Measurements from ENCODE around the gene CCNL2. TPM values are rescaled to one million over a fixed set of nuclear protein-coding genes. Genes with fewer than 3 reads are reported as not detected.

CCNL2 gene
- total RNA-seq, 1 experiment from 2014 or later: 196 TPM

DNA sequence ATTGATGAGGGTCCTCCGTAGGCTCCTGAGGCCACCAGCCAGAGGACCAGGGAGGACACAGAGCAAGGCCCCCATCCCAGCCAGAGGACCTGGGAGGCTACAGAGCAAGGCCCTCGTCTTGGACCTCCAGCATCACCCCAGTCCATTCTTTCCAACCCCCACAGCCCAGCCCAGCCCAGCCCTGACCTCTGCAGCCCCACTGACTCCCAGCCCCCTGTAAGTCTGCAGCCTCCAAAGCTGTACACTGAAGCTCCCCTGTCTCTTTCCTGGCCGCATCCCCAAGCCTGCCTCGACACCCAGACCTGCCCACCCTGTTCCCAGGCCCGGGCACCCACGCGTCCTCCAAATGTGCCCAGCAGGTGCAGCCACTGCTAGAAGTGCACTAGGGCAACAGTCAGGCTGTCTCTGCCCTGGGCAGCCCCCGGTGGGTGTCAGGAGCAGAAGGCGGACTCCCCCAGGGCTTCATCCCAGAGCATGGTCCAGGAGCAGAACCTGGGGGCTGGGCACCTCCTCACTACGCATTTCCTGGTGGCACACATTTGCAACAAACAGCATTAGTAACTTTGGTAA, 52.0 kb downstream of the CCNL2 start:
- H3K27me3 ChIP-seq: no peaks in the 10 kb centered on the region
- no peak overlapping the region for H3K27ac ChIP-seq
- DNase-seq: no peak
- peaks cover 8% of the 10 kb centered on the region for H3K4me1 ChIP-seq
- no peak overlapping the region; the same call in 1 of the 2 replicates for H3K4me3 ChIP-seq
- no peaks in the 10 kb centered on the region for H3K9me3 ChIP-seq (replicated peaks)
- no peaks in the 10 kb centered on the region for H3K36me3 ChIP-seq

GRCh38 chr1:1346501-1346890, 52.6 kb downstream of the CCNL2 start:
- peaks cover 2% of the 10 kb centered on the region for H3K4me1 ChIP-seq
- no peaks in the 10 kb centered on the region for H3K27me3 ChIP-seq
- no peak for DNase-seq
- H3K4me3 ChIP-seq: no peak overlapping the region
- no peaks in the 10 kb centered on the region for H3K9me3 ChIP-seq (replicated peaks)
- H3K27ac ChIP-seq: no peak overlapping the region
- H3K36me3 ChIP-seq: no peaks in the 10 kb centered on the region

GRCh38 chr1:1345860-1346500, 53.2 kb downstream of the CCNL2 start:
- H3K27me3 ChIP-seq: no peaks in the 10 kb centered on the region
- no peaks in the 10 kb centered on the region; the same call in 1 of the 2 replicates for H3K4me1 ChIP-seq
- peaks cover 3% of the 10 kb centered on the region; the same call in 1 of the 2 replicates for H3K36me3 ChIP-seq
- no peak for DNase-seq
- no peak overlapping the region for H3K4me3 ChIP-seq
- no peaks in the 10 kb centered on the region for H3K9me3 ChIP-seq (replicated peaks)
- no peak overlapping the region for H3K27ac ChIP-seq

DNA sequence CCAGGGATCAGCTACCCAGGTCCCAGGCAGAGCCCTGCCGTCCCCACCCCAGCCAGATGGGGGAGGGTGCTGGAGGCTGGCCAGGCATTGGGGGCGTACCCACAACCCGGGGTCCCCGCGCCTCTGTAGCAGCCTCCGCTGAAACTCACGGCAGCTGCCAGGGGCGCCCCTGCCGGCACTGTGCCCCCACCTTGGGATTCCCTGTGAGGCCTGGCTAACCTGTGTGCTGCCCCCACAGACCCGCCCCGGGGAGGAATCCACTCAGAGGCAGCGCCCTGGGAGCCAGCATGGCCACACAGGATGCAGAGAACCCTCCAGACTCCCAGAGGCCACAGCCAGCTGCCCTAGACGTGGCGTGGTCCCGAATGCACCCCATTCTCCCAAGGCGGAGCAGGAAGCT, 53.8 kb downstream of the CCNL2 start:
- no peak for DNase-seq
- Histone ChIP-seq H3K27ac (no peak overlapping the region), H3K9me3 (replicated peaks) (no peaks in the 10 kb centered on the region), H3K4me3 (no peak overlapping the region), H3K4me1 (no peaks in the 10 kb centered on the region; the same call in 1 of the 2 replicates), H3K36me3 (peaks cover 6% of the 10 kb centered on the region; the same call in 1 of the 2 replicates), H3K27me3 (no peaks in the 10 kb centered on the region)

DNA sequence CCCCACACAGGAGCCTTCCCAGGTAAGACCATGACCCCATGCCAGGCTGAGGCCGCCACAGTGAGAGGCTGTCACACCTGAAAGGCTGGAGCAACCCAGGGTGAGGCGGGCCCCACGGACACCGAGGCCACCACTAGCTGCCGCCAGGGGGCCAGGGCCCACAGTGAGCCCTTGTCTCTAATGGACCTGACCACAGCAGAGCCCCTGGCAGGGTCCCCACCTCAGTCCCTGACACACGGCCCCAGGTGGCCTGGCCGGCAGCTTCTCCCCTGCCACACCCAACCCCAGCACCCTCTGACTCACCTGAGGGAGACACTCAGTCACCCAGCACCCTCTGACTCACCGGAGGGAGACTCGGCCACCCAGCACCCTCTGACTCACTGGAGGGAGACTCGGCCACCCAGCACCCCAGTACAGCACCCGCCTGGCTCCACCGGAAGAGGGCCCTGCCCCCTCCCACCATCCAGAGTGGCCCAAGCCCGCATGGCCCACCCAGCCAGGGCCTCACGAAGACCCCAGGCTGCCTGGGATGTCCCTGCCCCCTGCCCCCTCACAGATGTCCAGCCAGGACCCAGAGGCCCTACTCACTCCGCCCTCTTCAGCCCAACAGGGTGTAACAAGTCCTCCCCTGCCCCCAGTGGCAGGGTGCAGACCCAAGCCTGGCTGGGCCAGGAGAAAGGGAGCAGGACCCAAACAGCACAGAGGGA, 54.3 kb downstream of the CCNL2 start:
- Histone ChIP-seq H3K4me1 (no peaks in the 10 kb centered on the region; the same call in 1 of the 2 replicates), H3K27ac (no peak overlapping the region), H3K36me3 (peaks cover 6% of the 10 kb centered on the region; the same call in 1 of the 2 replicates), H3K27me3 (no peaks in the 10 kb centered on the region), H3K9me3 (replicated peaks) (no peaks in the 10 kb centered on the region), H3K4me3 (no peak overlapping the region)
- no peak for DNase-seq

- no peak overlapping the region for H3K27ac ChIP-seq
- no peaks in the 10 kb centered on the region for H3K9me3 ChIP-seq (replicated peaks)
- no peaks in the 10 kb centered on the region; the same call in 1 of the 2 replicates for H3K4me1 ChIP-seq
- no peak overlapping the region for H3K4me3 ChIP-seq
- no peaks in the 10 kb centered on the region for H3K27me3 ChIP-seq
- peaks cover 6% of the 10 kb centered on the region; the same call in 1 of the 2 replicates for H3K36me3 ChIP-seq
- no peak for DNase-seq
Measured at GRCh38 chr1:1343811-1344421, 55.2 kb downstream of the CCNL2 start.

DNA sequence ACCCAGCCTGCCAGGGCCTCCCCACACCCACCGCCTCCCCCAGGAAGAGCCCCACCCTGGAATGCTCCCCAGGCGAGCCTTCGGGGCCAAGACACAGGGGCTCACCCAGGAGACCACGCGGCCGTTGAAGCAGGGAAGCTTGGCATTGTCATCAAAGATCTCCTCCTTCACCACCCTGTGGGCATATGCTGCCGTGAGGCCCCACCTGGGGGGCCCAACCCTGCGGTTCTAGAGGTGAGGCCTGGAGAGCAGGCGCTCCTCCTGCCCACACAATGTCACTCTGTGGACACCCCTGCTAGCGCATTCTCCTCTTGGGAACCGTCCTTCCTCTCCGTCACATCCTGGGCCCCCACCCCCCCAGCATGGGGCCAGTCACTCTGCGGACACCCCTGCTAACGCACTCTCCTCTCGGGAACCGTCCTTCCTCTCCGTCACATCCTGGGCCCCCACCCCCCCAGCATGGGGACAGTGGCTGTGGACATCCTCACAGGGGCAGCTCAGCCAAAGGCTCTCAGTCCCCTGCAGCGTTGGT, 56.5 kb downstream of the CCNL2 start:
- no peak overlapping the region for H3K4me3 ChIP-seq
- H3K27ac ChIP-seq: no peak overlapping the region
- H3K36me3 ChIP-seq: peaks cover 12% of the 10 kb centered on the region
- H3K9me3 ChIP-seq (replicated peaks): no peaks in the 10 kb centered on the region
- H3K27me3 ChIP-seq: no peaks in the 10 kb centered on the region
- DNase-seq: no peak
- H3K4me1 ChIP-seq: no peaks in the 10 kb centered on the region; the same call in 1 of the 2 replicates

- Histone ChIP-seq H3K27ac (no peak overlapping the region), H3K27me3 (no peaks in the 10 kb centered on the region), H3K36me3 (peaks cover 12% of the 10 kb centered on the region), H3K4me3 (no peak overlapping the region), H3K9me3 (replicated peaks) (no peaks in the 10 kb centered on the region), H3K4me1 (no peaks in the 10 kb centered on the region; the same call in 1 of the 2 replicates)
- DNase-seq: no peak
Measured at GRCh38 chr1:1342061-1342562, 57.0 kb downstream of the CCNL2 start.

DNA sequence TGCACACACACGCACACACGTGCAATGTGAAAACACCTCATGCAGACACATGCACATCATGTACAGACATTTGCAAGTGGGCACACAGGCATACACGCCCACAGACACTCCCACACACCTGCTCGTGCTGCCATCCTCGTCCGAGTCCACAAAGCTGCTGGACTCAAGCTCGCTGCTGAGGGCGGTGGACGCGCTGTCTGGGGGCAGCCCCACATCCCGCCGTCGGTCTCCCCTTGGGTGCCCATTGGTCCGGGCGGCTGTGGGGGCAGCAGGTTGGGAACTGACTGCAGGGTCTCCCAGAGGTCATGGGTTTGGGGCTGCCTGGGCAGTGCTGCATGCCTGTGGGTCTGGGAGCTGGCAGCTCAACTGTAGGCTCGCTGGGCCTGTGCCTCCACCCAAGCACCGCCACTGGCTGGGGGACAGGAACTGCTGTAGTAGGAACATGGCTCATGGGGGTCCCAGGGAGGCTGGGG, 57.5 kb downstream of the CCNL2 start:
- Histone ChIP-seq H3K9me3 (replicated peaks) (no peaks in the 10 kb centered on the region), H3K27me3 (no peaks in the 10 kb centered on the region), H3K27ac (no peak overlapping the region), H3K4me3 (no peak overlapping the region), H3K36me3 (peaks cover 12% of the 10 kb centered on the region), H3K4me1 (no peaks in the 10 kb centered on the region; the same call in 1 of the 2 replicates)
- no peak for DNase-seq

DNA sequence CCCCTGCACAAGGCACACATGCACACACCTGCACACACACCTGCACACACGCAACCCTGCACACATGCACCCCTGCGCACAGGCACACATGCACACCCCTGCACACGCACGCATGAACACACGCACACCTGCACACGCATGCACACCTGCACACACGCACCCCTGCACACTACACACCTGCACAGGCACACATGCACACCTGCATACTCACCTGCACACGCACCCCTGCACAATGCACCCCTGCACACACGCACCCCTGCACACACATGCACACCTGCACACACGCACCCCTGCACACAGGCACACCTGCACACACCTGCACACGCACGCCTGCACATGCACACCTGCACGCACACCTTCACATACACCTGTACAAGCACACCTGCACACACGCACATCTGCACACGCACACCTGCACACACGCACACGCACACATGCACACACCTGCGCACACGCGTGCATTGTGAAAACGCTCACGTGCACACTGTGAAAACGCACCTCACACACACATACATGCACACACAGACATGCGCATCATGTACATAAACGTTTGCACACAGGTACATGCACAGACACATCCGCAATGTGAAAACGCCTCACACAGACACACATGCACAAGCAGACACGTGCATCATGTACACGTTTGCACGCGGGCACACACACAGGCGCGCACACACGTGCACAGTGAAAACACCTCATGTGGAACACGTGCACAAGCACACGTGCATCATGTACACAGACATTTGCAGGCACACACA, 58.2 kb downstream of the CCNL2 start:
- Histone ChIP-seq H3K4me3 (no peak overlapping the region), H3K36me3 (peaks cover 12% of the 10 kb centered on the region), H3K27me3 (no peaks in the 10 kb centered on the region), H3K4me1 (no peaks in the 10 kb centered on the region; the same call in 1 of the 2 replicates), H3K27ac (no peak overlapping the region), H3K9me3 (replicated peaks) (no peaks in the 10 kb centered on the region)
- DNase-seq: no peak

GRCh38 chr1:1340185-1340584, 59.0 kb downstream of the CCNL2 start:
- Histone ChIP-seq H3K9me3 (replicated peaks) (no peaks in the 10 kb centered on the region), H3K27ac (no peak overlapping the region), H3K36me3 (peaks cover 12% of the 10 kb centered on the region), H3K4me3 (no peak overlapping the region), H3K27me3 (no peaks in the 10 kb centered on the region), H3K4me1 (no peaks in the 10 kb centered on the region; the same call in 1 of the 2 replicates)
- no peak for DNase-seq

DNA sequence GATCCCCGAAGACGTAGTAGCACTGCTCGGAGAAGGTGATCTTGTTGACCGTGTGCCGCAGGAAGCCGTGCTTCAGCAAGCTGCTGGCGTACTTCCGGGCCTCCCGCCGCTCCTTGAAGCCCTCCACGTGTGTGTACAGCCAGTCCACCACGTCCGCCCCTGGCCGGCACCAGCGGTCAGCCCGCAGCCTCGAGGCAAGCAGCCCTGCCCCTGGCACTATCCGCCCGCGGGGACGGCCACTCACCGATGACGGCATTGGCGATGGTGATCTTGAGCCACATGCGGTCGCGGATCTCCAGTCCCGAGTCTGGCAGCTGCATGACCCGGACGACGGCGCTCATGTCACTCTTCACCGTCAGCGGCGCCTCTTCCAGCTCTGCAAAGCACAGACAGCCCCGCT, 60.9 kb downstream of the CCNL2 start:
- Histone ChIP-seq H3K27ac (no peak overlapping the region), H3K27me3 (no peaks in the 10 kb centered on the region), H3K36me3 (peaks cover 12% of the 10 kb centered on the region), H3K4me3 (no peak overlapping the region), H3K9me3 (replicated peaks) (no peaks in the 10 kb centered on the region), H3K4me1 (no peaks in the 10 kb centered on the region; the same call in 1 of the 2 replicates)
- DNase-seq: no peak

DNA sequence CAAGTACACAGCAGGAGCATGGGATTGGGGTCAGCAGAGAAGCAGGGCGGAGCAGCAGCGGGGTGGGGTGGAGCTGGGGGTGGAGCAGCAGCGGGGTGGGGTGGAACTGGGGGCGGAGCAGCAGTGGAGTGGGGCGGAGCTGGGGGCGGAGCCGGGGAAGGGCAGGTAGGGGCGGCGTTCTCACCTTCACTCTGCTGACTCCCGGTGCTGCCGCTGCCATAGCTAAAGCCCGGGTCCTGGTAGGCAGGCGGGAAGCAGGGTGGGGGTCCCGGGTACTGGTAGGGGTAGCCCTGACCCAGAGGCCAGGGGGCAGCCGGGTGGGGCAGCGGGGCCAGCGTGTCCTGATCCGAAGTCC, 61.4 kb downstream of the CCNL2 start:
- Histone ChIP-seq H3K27me3 (no peaks in the 10 kb centered on the region), H3K9me3 (replicated peaks) (no peaks in the 10 kb centered on the region), H3K36me3 (peaks cover 12% of the 10 kb centered on the region), H3K27ac (no peak overlapping the region), H3K4me1 (no peaks in the 10 kb centered on the region; the same call in 1 of the 2 replicates), H3K4me3 (no peak overlapping the region)
- DNase-seq: no peak

Measured in SJCRH30 (cell line).